SKM-1 treated with dmso at 0.1 percent for 144 hours (cell line): ENCODE data around the gene KCP.
"Not testable (repeated sequence)": the region's sequence is repeated elsewhere in the genome, so short reads cannot be mapped to it uniquely, and the experiment has no call there.

Source experiments
- DNase-seq: peaks from one replicate; lab custom pipeline; 2025; ENCODE audit not compliant: unreplicated experiment; lab: John Stamatoyannopoulos, UW

The KCP gene

GRCh38 chr7:128922496-128923410 lies 12.2 kb upstream of the KCP start:
- DNase-seq = no peak

DNA sequence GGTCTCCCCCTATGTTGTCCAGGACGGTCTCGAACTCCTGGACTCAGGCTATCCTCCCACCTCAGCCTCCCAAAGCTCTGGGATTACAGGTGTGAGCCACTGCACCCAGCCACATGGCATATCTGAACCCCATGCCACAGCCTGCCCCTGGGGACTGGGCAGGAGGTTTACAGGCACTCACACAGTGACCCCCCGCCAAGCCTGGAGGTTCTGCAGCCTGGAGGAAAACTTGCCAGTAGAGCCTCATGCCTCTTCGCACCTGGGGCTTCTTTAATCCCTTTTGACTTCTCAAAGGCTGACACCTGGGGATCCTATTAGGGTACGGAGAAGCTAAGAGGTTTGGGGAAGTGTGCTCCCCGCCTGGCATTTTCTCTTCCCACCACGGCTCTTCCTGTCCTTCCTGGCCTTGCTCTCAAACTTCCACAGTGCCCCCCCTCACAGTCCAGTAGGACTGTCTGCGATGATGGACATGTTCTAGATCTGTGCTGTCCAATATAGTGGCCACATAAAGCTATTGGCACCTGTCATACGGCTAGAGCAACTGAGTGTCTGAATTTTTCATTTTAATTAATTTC lies 11.4 kb upstream of the KCP start:
- DNase-seq = no peak

DNA sequence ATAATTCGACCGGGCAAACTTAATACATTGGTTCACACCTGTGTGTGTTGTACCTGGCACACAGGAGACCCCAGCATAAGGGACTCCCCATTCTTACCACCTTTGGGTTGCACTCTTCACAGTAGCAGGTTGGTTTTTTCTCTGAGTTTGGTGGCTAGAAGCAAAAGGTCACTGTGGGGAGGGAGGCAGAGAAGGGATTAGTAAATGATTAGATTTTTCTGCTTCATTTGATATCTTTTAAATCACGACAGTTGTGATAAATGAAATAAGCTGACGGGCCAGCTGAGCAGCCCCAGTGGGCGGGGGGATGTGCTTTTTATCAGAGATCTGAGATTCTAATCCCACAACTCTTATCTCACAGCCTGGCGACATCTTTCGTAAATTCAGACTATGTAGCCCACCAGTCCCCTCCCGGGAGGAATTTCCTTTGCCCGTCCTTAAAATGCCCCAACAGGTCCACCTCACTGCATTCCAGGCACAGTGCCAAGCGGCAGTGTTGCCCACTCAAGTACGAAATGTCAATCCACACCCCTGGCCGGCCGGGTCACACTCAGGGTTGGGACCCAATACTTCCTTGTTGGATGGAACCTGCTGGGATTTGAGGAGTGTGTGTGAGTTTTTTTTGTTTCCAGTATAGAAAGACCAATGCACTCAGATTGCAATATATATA lies 10.5 kb upstream of the KCP start:
- no peak for DNase-seq

DNA sequence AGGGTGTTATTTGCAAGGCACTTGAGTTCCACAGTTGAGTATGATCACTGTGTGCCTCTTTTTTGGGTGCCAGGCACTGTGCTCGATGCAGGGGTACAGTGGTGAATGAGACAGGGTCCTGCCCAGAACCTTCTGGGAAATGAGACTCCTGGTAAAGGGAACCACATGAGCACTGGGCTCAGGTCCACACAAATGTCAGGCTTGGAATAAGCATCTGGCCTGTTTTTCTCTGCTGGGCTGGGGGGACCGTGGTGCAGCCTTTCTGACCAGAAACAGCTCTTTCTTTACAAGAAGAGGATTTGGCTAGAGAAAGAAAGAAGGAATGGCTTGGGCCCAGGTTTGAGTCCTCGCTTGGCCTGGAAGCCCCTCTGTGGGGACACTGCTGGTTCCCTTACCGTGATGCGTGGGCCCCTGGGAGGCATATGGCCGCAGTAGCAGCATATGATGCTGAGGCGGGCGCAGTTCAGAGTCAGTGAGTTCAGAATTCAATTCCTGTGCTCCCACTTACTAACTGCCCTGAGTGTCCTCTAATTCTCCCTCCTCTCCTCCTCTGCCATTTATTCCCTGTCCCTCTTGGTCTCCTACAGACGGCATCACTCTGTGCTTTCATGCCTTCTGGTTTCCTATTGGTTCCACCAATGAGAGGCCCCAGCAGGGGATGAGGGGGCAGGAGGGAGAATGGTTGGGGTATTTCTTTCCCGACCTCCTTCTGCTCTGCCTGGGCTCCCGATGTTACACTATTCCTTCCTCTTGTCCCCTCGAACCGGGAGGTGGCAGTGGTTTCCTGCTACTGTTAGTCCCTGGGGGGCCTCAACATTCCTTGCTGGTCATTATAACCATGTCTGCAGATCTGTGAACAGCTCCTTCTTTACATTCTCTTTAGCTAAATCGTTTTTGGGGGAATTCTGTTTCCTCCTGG lies 9.6 kb upstream of the KCP start:
- no peak for DNase-seq

- DNase-seq = no peak
These were observed 8.7 kb upstream of the KCP start for GRCh38 chr7:128919241-128919640.

DNA sequence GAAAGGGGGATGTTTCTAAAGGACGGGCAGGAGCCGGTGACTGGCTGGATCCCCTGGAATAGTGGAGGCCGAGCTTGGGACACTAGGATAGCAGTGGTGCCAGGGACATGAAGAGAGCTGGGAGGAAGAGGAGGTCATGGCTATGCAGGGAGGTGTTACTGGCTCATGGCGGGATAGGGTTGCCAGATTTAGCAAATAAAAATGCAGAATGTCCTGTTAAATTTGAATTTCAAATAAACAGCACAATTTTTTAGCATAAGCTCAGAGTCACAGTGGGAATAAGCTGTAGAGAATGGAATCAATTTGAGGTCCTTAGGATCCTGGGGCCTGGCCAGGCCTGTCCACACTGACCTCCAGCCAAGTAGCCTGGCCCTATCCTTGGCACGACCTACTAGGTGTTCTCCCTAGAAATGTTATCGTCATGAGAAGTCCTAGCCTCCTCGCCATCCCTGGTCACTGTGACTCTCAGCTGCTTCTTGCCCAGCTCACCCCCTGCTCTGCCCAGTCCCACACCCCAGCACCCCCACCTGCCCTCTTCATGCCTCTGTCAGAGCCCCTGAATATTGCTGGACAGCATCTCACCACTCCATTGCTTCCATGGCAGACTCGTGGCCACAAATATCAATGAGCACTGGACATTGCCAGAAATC lies 7.6 kb upstream of the KCP start:
- DNase-seq = no peak

GRCh38 chr7:128917122-128917521 lies 6.6 kb upstream of the KCP start:
- DNase-seq = no peak

DNA sequence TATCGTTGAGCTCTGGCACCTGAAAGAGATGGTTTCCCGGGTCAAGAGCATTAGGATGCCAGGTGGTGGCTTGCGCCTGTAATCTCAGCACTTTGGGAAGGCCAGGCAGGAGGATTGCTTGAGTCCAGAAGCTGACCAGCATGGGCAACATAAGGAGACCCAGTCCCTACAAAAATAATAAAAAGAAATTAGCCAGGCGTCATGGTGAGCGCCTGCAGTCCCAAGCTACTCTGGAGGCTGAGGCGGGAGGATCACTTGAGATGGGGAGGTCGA lies 6.1 kb upstream of the KCP start:
- DNase-seq = no peak

- DNase-seq = no peak
These were observed 5.5 kb upstream of the KCP start for GRCh38 chr7:128915841-128916642.

DNA sequence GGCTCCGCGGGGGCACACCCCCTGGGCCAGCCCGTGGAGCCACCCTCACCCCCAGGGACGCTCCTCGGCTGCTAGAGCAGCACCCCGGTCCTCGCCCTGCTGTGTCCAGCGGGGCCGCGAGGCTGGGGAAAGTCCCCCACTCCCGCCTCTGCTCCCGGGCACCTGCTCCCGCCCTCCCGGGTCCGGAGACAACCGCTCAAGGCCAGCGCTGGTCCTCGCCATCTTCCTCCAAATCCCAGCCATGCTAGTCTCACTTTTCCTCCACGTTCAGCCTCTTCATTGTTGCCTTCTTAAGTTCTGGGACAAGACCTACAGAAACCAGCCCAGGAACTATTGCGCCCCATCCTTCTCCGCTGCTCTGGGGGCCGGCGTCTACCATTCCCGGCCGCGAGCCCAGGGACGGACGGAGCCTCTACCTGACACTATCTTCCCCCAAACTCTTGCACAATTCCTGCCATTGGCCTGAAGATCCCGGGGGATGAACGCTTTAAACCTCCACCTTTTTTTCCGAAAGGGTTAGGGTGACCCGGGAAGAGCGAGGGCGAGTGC lies 4.8 kb upstream of the KCP start:
- no peak for DNase-seq

- DNase-seq = no peak
These were observed 4.2 kb upstream of the KCP start for GRCh38 chr7:128914566-128915151.

DNA sequence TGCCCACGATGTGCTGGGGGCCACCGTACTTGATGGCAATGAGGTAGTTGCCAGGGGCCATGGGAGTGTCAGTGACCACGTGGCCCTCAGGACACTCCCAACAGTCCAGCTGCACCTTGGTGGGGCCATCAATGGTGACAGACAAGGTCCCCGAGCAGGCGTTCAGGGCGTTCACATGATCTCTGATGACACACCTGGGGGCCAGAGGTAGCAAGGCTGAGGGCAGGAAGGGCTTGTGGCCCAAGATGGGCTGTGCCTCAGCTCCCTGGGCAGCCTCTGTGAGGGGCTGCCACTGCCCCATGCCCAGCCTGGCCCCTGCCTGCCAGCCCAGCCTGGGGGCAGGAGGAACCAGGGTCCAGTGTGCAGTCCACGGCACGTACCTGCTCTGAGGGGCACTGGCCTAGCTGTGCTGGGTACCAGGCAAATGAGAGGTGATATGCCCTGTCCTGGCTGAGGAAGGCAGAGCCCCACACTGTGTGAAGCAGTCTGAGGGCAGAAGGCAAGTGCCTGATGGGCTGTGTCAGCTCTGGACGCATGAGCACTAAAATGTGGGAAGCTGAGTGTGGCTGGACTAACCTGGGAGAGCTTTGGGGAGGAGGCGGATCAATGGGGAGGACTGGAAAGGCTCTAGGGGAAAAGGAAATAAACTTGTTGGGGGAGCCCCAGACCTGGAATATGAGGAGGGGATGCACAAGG lies 3.5 kb upstream of the KCP start:
- DNase-seq = no peak

DNA sequence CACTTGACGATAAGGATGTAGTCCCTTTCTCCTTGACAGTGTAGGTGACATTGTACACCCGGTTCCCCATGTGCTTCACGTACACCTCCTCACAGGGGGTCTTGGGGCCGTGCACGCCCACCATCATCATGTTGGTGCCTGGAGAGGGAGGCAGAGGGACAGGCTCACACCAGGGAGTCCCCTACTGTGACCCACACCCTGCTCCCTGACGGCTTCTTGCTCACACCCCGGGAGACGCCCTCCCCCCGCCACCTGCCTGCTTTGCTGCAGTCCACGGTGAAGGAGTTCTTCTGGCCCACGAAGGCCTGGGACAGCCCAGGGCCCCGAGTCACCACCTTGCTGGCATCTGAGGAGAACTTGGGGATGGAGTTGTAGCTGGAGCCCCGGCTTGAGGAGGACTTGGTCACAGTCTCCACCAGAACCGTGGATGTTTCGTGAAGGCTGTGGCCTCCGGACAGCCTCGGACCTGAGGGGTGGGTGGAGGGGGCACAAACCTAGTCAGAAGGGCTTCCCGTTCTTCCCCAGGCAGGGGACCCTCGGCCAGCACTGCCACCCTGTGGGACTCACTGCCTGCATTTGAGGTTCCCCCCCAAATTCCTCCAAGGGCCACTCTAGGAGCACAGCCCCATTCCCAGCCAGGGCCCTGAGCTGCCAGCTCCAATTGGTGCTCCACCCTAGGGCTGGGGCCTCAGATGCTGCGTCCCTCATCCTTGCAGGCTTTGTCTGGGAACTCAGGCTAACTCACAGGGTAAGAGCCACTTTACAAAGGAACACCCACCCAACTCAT lies 2.4 kb upstream of the KCP start:
- not testable (repeated sequence) for DNase-seq

DNA sequence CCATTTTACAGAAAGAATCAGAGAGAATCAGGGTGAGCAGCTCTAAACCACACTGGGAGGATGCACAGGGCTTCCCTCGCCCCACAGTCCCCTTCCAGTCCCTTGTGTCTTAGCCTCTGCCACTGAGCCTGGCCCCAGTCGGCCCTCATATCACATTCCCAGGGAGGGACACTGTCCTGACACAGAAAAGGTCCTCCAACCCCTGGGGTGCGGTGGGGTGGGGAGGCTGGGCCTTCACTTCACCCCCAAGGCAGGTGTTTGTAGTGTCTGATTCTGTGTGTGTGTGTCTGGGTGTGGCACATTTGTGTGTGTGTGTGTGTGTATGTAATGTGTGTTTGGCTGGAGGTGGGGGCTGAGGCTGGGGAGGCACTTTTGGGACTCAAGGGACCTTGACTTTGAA lies 1.8 kb upstream of the KCP start:
- DNase-seq = no peak

GRCh38 chr7:128911423-128912031 lies 1.0 kb upstream of the KCP start:
- DNase-seq = no peak

GRCh38 chr7:128909625-128910568 lies 612 bp downstream of the KCP start:
- no peak for DNase-seq
